OCI-LY3 (cell line): ENCODE results near the gene TECPR2.
"Not testable (repeated sequence)": the region's sequence is repeated elsewhere in the genome, so short reads cannot be mapped to it uniquely, and the experiment has no call there.

Experiments used
- EZH2phosphoT487 ChIP-seq: fragments of 200-600 bp; shearing (Covaris generic); IDR thresholded peaks from 2 replicates; pipeline ENCODE4 v1.6.1; 2018; ENCODE audit warnings: antibody characterized with exemption, mixed run types, low read depth
- TF ChIP-seq, protein P1 (sequence below): fragments of 200-600, 300-600 bp; sonication (generic); IDR thresholded peaks from 2 replicates; pipeline ENCODE4 v1.5.1; 2014; ENCODE audit warnings: antibody characterized with exemption, low read length, low read depth

- not testable (repeated sequence) for TF ChIP-seq EZH2phosphoT487
- TF ChIP-seq, protein P1, sequence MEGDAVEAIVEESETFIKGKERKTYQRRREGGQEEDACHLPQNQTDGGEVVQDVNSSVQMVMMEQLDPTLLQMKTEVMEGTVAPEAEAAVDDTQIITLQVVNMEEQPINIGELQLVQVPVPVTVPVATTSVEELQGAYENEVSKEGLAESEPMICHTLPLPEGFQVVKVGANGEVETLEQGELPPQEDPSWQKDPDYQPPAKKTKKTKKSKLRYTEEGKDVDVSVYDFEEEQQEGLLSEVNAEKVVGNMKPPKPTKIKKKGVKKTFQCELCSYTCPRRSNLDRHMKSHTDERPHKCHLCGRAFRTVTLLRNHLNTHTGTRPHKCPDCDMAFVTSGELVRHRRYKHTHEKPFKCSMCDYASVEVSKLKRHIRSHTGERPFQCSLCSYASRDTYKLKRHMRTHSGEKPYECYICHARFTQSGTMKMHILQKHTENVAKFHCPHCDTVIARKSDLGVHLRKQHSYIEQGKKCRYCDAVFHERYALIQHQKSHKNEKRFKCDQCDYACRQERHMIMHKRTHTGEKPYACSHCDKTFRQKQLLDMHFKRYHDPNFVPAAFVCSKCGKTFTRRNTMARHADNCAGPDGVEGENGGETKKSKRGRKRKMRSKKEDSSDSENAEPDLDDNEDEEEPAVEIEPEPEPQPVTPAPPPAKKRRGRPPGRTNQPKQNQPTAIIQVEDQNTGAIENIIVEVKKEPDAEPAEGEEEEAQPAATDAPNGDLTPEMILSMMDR, result not testable (repeated sequence)
Measured at GRCh38 chr14:102329381-102329780, 33.4 kb upstream of the TECPR2 start.
